T-helper 2 cell treated with Interferon-gamma antibody and Interleukin-4, amounts not matched to agents 5 μg/mL and 100 μg/mL, for 36 hours (primary cell): ENCODE results near the gene DGKQ.
"Not testable (repeated sequence)": the region's sequence is repeated elsewhere in the genome, so short reads cannot be mapped to it uniquely, and the experiment has no call there.

Experiments used
- DNase-seq: peaks from one replicate; pipeline ENCODE4 v3.0.0; 2021; ENCODE audit warnings: low spot score
- H3K27ac Mint-ChIP-seq: one replicate; pipeline ENCODE4 v1.8.0; 2021; ENCODE audit warnings: mild to moderate bottlenecking, mixed read lengths
- H3K27me3 Mint-ChIP-seq: one replicate; pipeline ENCODE4 v1.8.0; 2021; ENCODE audit warnings: low read depth, mixed read lengths
- H3K36me3 Mint-ChIP-seq: one replicate; pipeline ENCODE4 v1.8.0; 2021; ENCODE audit warnings: low read depth, mixed read lengths
- H3K4me1 Mint-ChIP-seq: one replicate; pipeline ENCODE4 v1.8.0; 2021; ENCODE audit warnings: low read depth, mixed read lengths
- H3K4me3 Mint-ChIP-seq: one replicate; pipeline ENCODE4 v1.8.0; 2022; ENCODE audit warnings: mild to moderate bottlenecking, moderate library complexity, mixed read lengths
- H3K9me3 Mint-ChIP-seq: one replicate; pipeline ENCODE4 v1.8.0; 2021; ENCODE audit warnings: mixed read lengths

Gene DGKQ

DNA sequence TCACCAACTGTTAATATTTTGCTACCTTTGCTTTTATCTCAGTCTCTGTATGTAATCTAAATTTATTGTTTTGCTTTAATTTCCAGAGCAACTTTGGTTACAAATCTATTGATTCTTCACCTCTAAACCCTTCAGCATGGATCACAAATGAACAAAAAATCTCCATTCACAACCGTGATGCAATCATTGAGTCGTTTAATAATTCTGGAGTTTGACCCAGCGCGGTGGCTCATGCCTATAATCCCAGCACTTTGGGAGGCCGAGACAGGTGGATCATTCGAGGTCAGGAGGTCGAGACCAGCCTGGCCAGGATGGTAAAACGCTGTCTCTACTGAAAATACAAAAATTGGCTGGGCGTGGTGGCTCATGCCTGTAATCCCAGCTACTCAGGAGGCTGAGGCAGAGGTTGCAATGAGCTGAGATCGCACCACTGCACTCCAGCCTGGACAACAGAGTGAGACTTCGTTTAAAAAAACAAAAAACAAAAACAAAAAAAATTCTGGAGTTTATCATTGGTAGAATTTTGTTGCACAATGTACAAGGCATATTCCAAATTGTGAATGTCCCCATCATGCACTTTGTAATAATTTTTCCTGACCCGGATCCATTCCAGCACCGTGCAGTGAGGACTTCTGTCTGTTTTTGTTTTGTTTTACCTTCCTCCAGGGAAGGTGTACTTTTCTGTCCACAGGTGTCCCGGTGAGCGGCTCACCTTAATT lies 11.1 kb upstream of the DGKQ start:
- no peaks in the 10 kb centered on the region for H3K36me3 Mint-ChIP-seq
- H3K4me1 Mint-ChIP-seq: peaks cover 13% of the 10 kb centered on the region
- H3K27ac Mint-ChIP-seq: no peak overlapping the region
- H3K4me3 Mint-ChIP-seq: peak overlapping the region; percentile 91
- no peaks in the 10 kb centered on the region for H3K27me3 Mint-ChIP-seq
- no peak for DNase-seq
- no peaks in the 10 kb centered on the region for H3K9me3 Mint-ChIP-seq

GRCh38 chr4:982814-983213 lies 9.4 kb upstream of the DGKQ start:
- no peak for DNase-seq
- Mint-ChIP-seq H3K27me3 (no peaks in the 10 kb centered on the region), H3K9me3 (no peaks in the 10 kb centered on the region), H3K4me3 (no peak overlapping the region), H3K4me1 (peaks cover 13% of the 10 kb centered on the region), H3K36me3 (no peaks in the 10 kb centered on the region), H3K27ac (no peak overlapping the region)

GRCh38 chr4:982291-982690 lies 8.9 kb upstream of the DGKQ start:
- H3K4me1 Mint-ChIP-seq: peaks cover 11% of the 10 kb centered on the region
- no peak for DNase-seq
- H3K36me3 Mint-ChIP-seq: no peaks in the 10 kb centered on the region
- H3K27me3 Mint-ChIP-seq: no peaks in the 10 kb centered on the region
- no peak overlapping the region for H3K27ac Mint-ChIP-seq
- H3K4me3 Mint-ChIP-seq: no peak overlapping the region
- no peaks in the 10 kb centered on the region for H3K9me3 Mint-ChIP-seq

- Mint-ChIP-seq H3K4me1 (no peaks in the 10 kb centered on the region), H3K27ac (no peak overlapping the region), H3K9me3 (no peaks in the 10 kb centered on the region), H3K36me3 (no peaks in the 10 kb centered on the region), H3K27me3 (no peaks in the 10 kb centered on the region), H3K4me3 (no peak overlapping the region)
- DNase-seq: no peak
Measured at GRCh38 chr4:978957-979701, 5.8 kb upstream of the DGKQ start.

DNA sequence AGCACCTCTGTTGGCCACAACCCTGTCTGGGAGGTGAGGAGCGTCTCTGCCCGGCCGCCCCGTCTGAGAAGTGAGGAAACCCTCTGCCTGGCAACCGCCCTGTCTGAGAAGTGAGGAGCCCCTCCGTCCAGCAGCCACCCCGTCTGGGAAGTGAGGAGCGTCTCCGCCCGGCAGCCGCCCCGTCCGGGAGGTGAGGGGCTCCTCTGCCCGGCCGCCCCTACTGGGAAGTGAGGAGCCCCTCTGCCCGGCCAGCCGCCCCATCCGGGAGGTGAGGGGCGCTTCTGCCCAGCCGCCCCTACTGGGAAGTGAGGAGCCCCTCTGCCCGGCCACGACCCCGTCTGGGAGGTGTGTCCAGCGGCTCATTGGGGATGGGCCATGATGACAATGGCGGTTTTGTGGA lies 2.6 kb upstream of the DGKQ start:
- not testable (repeated sequence) for H3K36me3 Mint-ChIP-seq, H3K9me3 Mint-ChIP-seq, H3K4me1 Mint-ChIP-seq, DNase-seq, H3K27ac Mint-ChIP-seq, H3K4me3 Mint-ChIP-seq, H3K27me3 Mint-ChIP-seq

DNA sequence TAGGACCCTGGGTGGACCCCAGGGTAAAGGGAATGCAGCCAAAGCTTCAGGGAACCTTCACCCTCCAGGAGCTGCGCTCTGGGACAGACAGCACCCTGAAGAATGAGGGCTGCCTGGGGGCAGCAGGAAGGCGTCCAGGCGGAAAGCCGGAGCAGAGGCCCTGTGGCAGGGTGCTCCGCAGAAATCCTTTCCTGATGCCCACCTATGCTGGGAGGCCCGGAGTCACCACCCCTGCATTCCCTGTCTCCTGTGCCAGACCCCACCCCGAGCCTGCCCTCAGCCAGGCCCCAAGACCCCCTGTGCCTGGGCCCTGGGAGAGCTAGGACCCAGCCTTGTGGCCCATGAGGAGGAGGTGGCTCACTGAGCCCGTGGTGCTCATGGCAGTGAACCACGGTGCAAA lies 1.3 kb upstream of the DGKQ start:
- Mint-ChIP-seq H3K9me3 (no peaks in the 10 kb centered on the region), H3K27me3 (no peaks in the 10 kb centered on the region), H3K4me3 (no peak overlapping the region), H3K4me1 (peaks cover 3% of the 10 kb centered on the region), H3K36me3 (no peaks in the 10 kb centered on the region), H3K27ac (no peak overlapping the region)
- no peak for DNase-seq

GRCh38 chr4:972651-973424 lies 531 bp downstream of the DGKQ start:
- H3K9me3 Mint-ChIP-seq: no peaks in the 10 kb centered on the region
- no peak overlapping the region for H3K27ac Mint-ChIP-seq
- DNase-seq: peak; percentile 57
- H3K4me3 Mint-ChIP-seq: peak overlapping the region; percentile 26
- no peaks in the 10 kb centered on the region for H3K36me3 Mint-ChIP-seq
- H3K4me1 Mint-ChIP-seq: peaks cover 3% of the 10 kb centered on the region
- H3K27me3 Mint-ChIP-seq: no peaks in the 10 kb centered on the region

DNA sequence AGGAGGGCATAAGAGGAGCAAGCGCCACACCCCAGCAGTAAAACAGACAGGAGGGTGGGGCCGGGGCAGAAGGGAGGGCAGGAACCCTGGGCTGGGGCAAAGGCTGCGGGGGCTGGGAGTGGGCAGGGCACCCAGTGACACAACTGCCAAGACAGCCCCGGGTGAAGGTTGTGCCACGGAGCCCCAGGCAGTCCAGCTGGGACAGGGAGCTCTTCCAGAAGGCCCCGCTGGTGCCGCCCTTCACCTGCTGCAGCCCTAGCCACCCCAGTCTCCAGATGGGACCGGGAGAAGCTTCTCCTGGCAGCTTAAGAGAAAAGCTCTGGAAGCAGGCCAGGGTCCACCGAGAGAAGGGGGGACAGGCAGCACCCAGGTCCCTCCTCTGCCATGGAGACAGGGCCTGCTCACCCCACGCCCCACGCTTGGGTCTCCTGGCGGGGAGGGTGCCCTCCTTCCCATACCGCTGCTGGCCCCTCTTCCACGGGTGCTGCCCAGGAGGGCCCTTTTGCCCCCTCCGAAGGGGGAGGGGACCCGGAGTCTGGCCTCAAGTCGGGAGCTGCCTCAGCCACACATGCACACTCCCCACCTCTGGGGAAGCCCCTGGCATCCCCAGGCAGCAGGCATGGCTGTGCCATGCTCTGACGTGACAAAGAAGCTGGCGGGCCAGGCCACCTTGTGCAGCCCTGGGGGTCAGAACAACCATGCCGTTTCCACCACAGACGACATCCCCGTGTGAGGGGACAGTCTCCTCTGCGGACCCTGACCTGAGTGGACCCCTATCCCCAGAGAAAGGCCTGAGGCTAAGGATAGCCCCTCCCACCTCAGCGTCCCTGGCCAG lies 1.5 kb downstream of the DGKQ start:
- H3K4me3 Mint-ChIP-seq: peak overlapping the region; percentile 7
- peaks cover 3% of the 10 kb centered on the region for H3K4me1 Mint-ChIP-seq
- DNase-seq: no peak
- H3K9me3 Mint-ChIP-seq: no peaks in the 10 kb centered on the region
- H3K27ac Mint-ChIP-seq: no peak overlapping the region
- no peaks in the 10 kb centered on the region for H3K27me3 Mint-ChIP-seq
- H3K36me3 Mint-ChIP-seq: no peaks in the 10 kb centered on the region

GRCh38 chr4:970854-971520 lies 2.4 kb downstream of the DGKQ start:
- Mint-ChIP-seq H3K9me3 (no peaks in the 10 kb centered on the region), H3K27ac (no peak overlapping the region), H3K27me3 (no peaks in the 10 kb centered on the region), H3K4me3 (no peak overlapping the region), H3K36me3 (peaks cover under 1% of the 10 kb centered on the region), H3K4me1 (peaks cover 3% of the 10 kb centered on the region)
- no peak for DNase-seq

DNA sequence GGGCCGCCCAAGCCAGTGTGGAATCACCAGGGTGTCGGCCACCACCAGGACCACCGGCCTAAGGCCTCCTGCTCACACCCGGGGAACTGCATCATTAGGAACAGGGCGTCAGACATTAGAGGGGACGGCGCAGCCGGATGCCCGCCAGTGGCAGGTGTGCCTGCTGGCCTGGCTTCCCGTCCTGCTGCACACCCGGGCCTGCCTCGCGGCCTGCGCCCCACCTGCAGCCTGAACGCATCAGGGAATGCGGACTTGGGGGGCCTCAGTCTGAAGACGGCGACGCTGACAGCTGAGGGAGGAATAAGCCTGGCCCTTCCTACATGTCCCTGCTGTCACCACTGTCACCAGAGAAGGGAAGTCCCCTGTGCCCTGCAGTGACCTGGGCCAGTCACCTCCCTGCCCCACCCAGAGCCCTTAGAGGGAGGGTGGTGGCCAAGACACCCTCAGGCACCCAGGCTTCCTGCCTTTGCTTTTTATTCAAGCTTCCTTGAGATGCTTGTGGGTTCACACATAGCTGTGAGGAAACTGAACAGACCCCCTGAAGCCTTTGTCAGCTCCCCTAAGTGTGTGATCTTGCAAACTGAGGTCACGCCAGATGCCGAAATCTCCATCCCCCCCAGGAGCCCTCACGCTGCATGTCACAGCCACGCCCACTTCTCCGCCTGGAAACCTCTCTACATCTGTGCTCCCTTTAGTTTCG lies 3.2 kb downstream of the DGKQ start:
- no peak for DNase-seq
- H3K27ac Mint-ChIP-seq: no peak overlapping the region

GRCh38 chr4:968621-969394 lies 4.6 kb downstream of the DGKQ start:
- H3K27me3 Mint-ChIP-seq: no peaks in the 10 kb centered on the region
- no peak overlapping the region for H3K27ac Mint-ChIP-seq
- peaks cover 2% of the 10 kb centered on the region for H3K36me3 Mint-ChIP-seq
- no peak overlapping the region for H3K4me3 Mint-ChIP-seq
- H3K9me3 Mint-ChIP-seq: no peaks in the 10 kb centered on the region
- DNase-seq: no peak
- H3K4me1 Mint-ChIP-seq: peaks cover 3% of the 10 kb centered on the region

More for the DNA sequence above, 3.2 kb downstream of the DGKQ start:
- peaks cover 2% of the 10 kb centered on the region for H3K36me3 Mint-ChIP-seq
- peaks cover 3% of the 10 kb centered on the region for H3K4me1 Mint-ChIP-seq
- no peaks in the 10 kb centered on the region for H3K27me3 Mint-ChIP-seq
- no peaks in the 10 kb centered on the region for H3K9me3 Mint-ChIP-seq
- H3K4me3 Mint-ChIP-seq: no peak overlapping the region

DNA sequence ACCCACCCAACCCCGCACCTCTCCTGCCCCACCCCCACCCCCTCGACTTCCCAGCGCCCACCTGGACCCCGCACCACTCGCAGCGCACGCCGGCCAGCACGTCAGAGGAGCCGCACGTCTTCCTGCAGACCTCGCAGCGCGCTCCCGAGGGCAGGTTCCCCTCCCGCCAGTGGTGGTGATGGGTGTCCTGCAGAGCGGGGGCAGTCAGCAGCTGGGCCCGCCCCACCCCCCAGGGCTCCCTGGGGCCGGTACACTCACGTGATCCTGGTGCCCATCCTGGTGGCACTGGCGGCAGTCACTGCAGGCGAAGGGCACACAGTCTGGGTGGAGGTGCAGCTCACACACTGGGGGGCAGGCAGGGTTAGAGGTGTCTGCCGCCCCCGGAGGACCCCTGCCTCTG lies 5.1 kb downstream of the DGKQ start:
- no peak overlapping the region for H3K4me3 Mint-ChIP-seq
- no peak for DNase-seq
- peaks cover 2% of the 10 kb centered on the region for H3K36me3 Mint-ChIP-seq
- H3K4me1 Mint-ChIP-seq: peaks cover 3% of the 10 kb centered on the region
- no peak overlapping the region for H3K27ac Mint-ChIP-seq
- H3K9me3 Mint-ChIP-seq: no peaks in the 10 kb centered on the region
- no peaks in the 10 kb centered on the region for H3K27me3 Mint-ChIP-seq
